Suprapubic skin (tissue), 4 donors: ENCODE results near the gene MMP24.

ENCODE experiments used
- CTCF ChIP-seq, 2 donors: fragments of 200-600 bp in 1 of 2; fragments of 450-650 bp in 1 of 2; sonication (generic) in 1 of 2; IDR thresholded peaks; one replicate each; pipeline ENCODE4 v1.5.1; 2016 to 2019; ENCODE audit warnings: antibody characterized with exemption in 2 of 2, mild to moderate bottlenecking in 1 of 2, moderate library complexity in 1 of 2
- EP300 ChIP-seq: sonication (generic); formaldehyde crosslinking; IDR thresholded peaks from one replicate; pipeline ENCODE4 v1.6.1; 2017; ENCODE audit warnings: antibody characterized with exemption
- POLR2A ChIP-seq, 2 donors: fragments of 450-650 bp; IDR thresholded peaks; one replicate each; pipeline ENCODE4 v1.6.1; 2017; ENCODE audit warnings: antibody characterized with exemption in 2 of 2, mild to moderate bottlenecking in 2 of 2, moderate library complexity in 2 of 2
- POLR2AphosphoS5 ChIP-seq, 3 donors: sonication (generic); formaldehyde crosslinking; IDR thresholded peaks; one replicate each; pipeline ENCODE4 v1.6.1; 2017; ENCODE audit warnings: antibody characterized with exemption in 3 of 3

GRCh38 chr20:35290186-35290886 lies 63.8 kb downstream of the MMP24 start:
- TF ChIP-seq POLR2A (IDR thresholded peaks at IDR 0.05) (no peak), CTCF (IDR thresholded peaks at IDR 0.05) (no peak), POLR2AphosphoS5 (IDR thresholded peaks at IDR 0.05) (no peak), EP300 (no peak)
